22Rv1 (cell line): ENCODE data around the gene JADE2.
"Not testable (repeated sequence)": the region's sequence is repeated elsewhere in the genome, so short reads cannot be mapped to it uniquely, and the experiment has no call there.

Source experiments
- ZFX ChIP-seq: fragments of 450-650 bp; IDR thresholded peaks from 2 replicates; pipeline ENCODE4 v1.6.1; 2017; ENCODE audit warnings: antibody characterized with exemption, borderline replicate concordance
- TF ChIP-seq, protein P1 (sequence below): fragments of 450-650 bp; IDR thresholded peaks from 2 replicates; pipeline ENCODE4 v1.5.1; 2017; ENCODE audit warnings: mild to moderate bottlenecking

DNA sequence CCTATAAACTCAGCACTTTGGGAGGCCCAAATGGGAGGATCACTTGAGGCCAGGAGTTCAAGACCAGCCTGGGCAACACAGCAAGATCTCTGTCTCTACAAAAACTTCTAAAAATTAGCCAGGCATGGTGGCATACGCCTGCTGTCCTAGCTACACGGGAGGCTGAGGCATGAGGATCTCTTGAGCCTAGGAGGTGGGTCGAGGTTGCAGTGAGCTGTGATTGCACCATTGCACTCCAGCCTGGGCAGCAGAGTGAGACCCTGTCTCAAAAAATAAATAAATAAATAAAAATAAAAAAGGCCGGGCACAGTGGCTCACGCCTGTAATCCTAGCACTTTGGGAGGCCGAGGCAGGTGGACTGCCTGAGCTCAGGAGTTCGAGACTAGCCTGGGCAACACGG is 8.5 kb upstream of the JADE2 start:
- TF ChIP-seq, protein P1, sequence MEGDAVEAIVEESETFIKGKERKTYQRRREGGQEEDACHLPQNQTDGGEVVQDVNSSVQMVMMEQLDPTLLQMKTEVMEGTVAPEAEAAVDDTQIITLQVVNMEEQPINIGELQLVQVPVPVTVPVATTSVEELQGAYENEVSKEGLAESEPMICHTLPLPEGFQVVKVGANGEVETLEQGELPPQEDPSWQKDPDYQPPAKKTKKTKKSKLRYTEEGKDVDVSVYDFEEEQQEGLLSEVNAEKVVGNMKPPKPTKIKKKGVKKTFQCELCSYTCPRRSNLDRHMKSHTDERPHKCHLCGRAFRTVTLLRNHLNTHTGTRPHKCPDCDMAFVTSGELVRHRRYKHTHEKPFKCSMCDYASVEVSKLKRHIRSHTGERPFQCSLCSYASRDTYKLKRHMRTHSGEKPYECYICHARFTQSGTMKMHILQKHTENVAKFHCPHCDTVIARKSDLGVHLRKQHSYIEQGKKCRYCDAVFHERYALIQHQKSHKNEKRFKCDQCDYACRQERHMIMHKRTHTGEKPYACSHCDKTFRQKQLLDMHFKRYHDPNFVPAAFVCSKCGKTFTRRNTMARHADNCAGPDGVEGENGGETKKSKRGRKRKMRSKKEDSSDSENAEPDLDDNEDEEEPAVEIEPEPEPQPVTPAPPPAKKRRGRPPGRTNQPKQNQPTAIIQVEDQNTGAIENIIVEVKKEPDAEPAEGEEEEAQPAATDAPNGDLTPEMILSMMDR = not testable (repeated sequence)
- TF ChIP-seq ZFX = not testable (repeated sequence)
